GM21619 (cell line): Measurements from ENCODE around the gene C9orf50.
"Not testable (repeated sequence)": the region's sequence is repeated elsewhere in the genome, so short reads cannot be mapped to it uniquely, and the experiment has no call there.

Experiments used
- ATAC-seq: cut with Tn5 transposase; IDR thresholded peaks from one replicate; pipeline ENCODE4 v1.9.1; 2021; ENCODE audit not compliant: unreplicated experiment

Gene C9orf50

DNA sequence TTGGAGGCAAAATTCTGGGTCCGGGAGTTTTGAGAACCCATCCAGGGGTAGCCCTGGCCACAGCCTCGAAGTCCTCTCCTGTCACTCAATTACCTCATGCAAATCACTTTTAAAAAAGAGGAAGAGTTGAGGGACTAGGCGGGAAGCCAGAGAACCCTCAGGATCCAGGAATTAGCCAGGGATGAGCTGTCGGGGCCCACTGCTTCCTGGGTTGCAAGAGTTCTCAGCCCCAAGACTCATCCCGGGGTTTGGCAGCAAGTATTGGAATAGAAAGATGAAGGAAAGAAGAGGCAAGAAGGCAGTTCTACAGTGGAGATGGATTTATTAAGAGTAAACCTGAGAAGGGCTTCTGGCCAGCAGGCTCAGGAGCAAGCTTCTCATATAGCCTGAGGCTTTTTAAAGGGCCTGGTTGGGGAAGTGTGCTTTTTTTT is 25.6 kb downstream of the C9orf50 start:
- no peak for ATAC-seq

DNA sequence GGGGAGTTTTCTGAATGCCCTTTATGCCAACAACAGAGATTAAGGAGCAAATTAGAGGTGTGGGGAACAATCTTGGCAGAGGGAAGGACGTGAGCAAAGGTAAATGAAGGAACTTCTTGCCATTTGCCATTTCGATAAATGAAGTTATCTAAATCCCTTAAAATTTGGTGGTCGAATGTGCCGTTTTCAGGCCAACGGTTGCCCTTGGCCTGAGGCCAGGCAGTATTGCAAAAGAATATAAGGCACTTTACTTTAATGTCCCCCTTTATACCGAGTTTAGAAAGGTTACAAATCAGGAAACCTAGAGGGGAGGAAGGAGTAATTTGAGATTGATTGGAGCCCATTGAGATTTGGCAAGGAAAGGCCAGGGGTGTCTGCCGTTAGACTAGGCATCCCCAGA is 26.3 kb downstream of the C9orf50 start:
- ATAC-seq, result no peak

DNA sequence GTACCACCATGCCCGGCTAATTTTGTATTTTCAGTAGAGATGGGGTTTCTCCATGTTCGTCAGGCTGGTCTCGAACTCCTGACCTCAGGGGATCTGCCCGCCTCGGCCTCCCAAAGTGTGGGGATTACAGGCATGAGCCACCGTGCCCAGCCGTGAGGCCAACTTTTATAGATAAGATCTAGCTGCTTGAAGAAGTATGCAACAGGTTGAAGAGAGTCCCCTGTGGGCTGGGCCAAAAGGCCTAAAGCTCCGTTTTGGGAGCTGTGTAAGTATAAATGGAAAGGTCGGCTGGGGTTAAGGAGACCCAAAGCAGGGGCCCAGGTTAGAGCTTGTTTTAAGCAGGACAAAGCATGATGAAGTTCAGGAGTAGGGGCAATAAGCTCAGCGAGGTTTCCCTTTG is 28.1 kb downstream of the C9orf50 start:
- ATAC-seq, result not testable (repeated sequence)

DNA sequence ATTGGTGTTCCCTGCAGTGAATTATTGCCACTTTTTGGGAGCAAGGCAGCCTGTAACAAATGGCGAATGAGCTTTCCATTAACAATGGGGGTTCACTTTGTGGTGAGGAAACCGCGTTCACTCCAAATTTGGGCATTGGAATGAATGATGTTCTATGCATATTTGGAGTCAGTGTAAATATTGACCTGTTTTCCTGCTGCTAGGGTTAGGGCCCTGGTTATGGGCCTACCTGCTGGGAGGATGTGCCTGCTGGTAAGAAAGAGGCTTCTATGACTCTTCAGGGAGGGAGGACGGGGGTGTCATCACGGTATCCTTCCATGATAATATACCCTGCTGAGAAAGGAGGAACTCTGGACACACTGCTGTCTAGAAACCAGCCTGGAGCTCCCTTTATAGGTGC is 29.0 kb downstream of the C9orf50 start:
- ATAC-seq, result no peak

DNA sequence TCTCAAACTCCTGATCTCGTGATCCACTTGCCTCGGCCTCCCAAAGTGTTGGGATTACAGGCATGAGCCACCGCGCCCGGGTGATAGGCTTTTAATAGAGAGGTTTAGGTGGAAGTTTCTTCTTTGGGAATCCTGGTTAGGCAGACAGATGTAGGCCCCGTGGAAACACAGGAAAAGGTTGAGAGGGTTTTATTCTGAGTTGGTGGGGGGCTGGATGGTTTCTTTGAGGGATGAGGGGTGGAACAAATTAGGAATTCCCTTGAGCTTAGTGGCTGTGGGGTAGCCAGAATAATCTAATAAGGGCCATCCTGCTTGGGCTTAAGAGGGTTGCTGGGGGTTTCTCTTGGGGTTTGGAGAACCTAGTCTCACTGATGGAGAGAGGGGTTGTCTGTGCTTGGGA is 30.4 kb downstream of the C9orf50 start:
- ATAC-seq, result no peak

DNA sequence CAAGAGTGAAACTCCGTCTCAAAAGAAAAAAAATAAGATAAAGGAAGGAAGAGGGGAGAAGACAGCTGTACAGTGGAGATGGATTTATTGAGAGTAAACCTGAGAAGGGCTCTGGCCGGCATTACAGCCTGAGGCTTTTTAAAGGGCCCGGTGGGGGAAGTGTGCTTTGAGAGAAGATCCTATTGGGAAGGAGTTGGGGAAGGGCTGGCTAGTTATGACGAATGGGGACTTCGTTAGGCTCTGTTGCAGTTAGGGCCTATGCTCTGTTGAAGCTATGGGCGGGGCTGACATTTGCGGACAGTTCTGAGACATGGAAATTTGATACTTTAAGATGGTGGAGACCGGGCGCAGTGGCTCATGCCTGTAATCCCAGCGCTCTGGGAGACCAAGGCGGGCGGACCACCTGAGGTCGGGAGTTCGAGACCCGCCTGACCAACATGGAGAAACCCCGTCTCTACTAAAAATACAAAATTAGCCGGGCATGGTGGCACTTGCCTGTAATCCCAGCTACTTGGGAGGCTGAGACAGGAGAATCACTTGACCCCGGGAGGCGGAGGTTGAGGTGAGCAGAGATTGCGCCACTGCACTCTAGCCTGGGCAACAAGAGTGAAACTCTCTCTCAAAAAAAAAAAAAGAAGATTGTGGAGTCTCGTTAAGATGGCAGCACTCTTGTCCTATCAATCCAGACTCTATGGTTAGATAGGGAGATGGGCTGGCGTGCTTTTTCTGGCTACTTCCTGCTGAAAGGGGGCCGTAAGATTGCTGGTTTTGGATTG is 33.2 kb downstream of the C9orf50 start:
- no peak for ATAC-seq

DNA sequence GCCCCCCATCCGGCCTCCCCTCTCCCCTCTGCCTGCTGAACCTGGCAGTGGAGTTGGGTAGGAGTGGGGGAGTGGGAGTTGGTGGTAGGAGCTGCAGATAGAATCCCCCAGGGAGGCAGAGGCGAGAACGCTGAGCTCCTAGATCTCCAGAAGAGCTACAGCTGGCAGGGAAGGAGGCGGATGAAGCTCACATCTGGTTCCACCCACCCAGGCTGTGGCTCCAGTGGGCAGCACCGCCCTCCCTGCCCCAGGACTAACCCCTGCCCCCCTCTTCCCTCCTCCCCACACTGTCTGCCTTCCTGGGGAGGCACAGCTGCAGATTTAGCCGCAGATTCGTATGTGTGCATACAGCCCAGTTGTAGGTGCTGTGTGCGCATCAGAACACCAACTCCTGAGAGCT is 34.2 kb downstream of the C9orf50 start:
- no peak for ATAC-seq

DNA sequence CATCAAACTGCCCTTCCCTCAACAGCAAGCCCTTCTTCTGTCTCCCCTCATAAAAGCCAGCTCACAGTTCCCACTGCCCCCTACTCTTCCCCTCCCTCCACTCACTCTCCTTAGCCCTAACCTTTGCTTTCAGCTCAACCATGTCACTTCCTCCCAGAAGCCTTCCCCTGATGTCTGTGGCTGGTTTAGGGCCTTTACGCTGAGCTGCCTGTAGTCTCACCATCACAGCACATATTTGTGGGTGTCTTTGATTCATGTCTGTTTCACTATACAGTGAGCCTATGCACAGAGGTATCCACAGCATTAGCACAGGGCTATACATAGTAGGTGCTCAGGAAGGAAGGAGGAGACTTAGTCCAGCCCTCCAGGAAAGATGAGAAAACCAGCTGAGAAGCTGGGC is 34.7 kb downstream of the C9orf50 start:
- no peak for ATAC-seq

DNA sequence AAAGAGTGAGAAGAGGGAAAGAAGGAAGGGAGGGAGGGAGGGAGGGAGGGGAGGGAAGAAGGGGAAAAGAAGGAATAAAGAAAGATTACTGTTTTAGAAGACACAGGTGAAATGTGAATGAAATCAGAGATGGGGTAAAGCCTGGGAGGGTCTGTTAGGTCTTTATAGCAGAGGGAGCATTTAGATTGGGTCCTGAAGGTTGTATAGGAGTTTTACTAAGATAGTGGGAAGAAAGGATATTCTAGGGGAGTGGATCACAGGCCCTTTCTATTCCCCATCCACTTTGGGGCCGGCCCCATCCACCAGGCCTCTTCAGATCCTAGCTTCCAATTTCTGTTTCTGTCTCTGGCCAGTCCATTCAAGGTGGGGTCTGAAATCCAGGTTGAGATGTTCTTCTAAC is 35.5 kb downstream of the C9orf50 start:
- no peak for ATAC-seq

DNA sequence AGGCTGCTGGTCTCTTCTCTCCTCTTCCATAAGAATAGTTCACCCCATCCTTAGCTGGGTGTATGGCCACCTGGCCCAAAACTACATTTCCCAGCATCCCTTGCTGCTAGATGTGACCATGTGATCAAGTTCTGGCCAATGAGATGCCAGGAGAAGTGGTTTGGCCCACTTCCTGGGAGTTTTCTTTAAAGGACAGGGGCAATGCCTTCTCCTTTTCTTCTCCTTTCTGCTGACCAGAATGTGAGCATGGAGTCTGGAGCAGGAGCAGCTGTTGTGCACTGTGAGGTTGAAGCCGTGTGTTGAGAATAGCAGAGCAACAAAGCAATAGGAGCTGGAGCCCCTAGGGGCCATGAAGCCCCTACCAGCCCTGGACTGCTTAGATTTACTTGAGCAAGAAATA is 36.8 kb downstream of the C9orf50 start:
- ATAC-seq, result no peak

DNA sequence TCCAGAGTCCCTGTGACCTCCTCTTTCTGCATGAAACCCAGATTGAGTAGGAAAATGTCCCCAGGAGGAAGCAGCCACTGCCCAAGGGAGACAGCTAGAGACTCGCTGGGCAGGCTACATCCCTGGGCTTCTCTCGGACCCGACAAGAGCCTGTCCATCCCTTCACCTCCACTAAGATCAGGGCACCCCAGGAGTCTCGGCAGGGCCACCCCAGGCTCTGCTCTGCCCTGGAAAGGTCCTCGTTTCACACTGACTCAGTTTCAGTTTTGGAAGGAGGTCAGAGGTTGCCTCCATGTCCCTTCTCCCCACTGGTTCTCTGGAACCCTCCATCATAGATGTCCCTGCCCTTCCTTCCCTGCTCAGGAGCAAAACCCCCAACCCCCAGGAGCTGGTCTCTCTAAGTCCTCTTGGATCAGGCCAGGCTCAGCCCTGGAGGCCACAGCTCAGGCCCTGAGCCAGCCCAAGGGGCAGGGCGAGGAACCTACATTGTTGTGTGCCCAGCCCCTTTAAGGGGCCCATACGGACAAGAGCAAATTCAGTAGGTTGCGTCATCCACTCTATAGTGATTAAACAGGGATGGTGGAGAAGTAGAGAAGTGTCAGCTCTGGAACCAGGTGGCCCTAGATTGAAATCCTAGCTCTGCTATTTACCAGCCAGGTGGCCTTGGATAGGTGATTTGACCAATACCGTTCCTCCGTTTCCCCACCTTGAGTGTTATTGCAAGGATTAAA is 37.4 kb downstream of the C9orf50 start:
- ATAC-seq, result no peak

DNA sequence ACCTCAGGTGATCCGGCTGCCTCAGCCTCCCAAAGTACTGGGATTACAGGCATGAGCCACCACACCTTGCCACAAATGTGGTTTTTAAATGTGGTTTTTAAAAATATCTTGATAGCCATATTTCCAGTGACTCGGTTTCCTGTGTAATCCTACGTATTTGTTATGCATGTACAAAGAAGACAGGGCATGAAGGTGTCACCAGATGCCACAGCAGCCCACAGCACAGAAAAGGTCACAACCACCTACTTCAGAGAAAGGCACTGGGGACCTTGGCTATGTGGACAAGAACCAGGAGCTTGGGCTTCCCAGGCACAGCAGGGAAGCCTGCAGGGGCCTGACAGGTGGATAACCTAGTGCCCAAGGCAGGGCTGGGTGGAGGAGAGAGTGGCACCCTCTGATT is 38.0 kb downstream of the C9orf50 start:
- ATAC-seq, result no peak

DNA sequence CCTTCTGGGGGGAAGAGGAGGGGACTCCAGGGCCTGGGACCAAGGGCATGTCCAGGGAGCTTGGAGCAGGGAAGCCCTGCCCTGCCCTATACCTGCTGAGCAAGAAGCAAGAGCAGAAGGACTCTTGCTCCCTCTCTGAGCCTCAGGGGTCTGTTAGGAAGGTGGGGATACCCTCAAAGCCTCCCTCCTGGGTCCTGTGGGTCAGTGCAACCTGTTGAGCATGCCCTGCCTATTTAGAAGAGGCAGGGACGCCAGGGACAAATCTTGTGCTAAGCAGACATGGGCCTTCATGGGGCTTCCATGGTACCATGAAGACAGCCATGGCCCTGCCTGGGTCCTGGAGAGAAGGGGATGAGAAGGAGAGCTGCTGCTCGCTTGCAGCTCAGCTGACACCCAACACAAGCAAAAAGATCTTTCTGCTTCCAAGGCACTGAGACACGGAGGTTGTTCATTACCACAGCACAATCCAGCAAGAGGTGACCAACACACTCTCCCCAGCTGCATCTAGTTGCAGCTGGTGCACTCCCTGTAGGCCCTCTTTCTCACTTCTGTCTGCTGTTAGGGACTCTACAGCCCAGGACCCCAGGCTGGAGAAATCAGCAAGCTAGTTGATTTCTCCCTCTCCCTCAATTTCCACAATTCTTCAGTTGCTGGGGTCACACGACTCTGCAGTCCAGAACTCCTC is 39.3 kb downstream of the C9orf50 start:
- no peak for ATAC-seq

DNA sequence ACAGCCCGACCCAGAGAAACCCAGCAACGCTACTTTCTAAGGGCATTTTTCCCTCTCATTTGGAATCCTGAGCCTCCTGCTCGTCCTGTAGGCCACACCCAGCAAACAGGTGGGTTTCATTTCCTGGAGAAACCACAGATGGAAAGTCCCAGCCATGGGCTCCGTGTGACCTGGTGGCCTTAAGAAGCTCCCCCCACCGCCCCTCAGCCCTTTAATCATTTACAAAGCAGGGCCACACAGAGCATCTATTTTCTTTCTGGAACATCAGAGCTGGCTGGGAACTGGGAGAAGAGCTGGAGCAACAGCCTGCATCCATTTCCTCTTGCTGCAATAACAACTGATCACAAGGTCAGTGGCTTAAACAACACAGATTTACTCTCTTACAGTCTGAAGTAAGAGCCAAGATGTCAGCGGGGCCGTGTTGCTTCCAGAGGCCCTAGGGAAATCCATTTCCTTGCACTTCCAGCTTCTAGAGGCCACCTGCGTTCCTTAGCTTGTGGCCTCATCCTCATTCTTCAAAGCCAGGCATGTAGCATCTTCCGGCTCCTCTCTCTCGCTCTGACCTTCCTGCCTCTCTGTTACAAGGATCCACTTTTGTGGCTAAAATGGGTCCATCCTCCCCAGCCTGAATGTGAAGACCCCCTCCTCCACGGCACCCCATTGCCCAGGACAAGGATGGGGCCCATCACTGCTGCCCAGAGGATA is 40.5 kb downstream of the C9orf50 start:
- no peak for ATAC-seq

DNA sequence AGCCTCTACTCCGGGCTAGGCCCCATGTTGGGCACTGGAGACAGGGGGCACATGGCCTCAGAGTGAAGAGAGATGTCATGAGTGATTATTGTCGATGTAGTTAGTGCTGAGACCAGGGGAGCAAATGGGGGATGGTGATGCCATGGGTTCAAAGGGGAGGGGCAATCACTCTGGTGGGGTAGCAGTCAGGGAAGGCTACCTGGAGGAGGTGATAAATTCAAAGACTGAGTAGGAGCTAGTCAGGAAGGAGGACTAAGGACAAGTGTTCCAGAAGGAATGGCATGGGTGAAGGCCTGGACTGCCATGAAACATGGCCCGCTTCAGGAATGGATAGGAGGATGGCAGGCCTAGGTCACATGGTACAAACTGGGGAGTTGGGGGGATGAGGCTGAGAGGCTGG is 41.6 kb downstream of the C9orf50 start:
- no peak for ATAC-seq

DNA sequence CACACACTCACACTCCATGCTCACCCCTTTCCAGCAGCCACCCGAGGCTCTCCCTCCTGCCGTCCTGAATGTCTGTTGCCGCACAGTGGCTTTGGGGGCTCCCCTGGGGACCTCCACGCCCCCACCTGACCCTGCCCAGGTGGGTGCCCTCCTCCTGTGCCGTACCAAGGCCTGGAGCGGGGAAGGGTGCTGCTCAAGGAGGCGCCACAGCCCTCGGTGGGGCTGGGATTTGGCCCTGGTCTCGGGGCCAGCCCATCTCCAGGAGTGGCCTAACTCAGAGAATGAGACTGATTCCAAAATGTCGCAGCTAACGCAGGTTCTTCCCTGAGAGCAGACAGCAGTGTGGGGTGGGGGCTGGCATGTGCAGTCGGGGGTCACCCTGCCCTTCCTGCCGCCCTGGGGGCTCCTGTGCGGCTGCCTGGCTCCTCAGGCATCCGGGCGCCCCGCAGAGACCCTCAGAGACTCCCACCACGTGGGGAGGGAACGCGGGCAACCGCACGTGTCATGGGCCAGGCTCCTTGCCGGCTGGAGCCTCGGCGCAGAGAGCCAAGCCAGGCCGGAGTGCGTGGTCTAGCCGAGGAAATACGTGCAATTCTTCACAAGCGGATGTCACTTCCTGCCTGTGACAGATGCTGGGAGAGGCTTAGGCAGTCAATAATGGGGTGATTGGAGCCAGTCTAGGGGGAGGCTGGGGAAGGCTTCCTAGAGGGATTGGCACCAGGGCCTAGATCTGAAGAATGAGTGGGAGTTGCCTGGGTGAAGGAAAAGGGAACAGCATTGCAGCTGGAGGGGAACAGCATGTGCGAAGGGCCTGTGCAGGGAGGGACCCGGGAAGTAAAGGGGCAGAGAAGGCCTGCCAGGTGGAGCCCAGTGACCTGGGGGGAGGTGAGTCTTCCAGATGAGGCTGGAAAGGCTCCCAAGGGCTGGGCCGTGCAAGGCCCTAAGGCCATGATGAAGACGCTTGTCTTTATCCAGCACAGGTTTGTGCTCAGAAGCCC is 44.1 kb downstream of the C9orf50 start:
- no peak for ATAC-seq

DNA sequence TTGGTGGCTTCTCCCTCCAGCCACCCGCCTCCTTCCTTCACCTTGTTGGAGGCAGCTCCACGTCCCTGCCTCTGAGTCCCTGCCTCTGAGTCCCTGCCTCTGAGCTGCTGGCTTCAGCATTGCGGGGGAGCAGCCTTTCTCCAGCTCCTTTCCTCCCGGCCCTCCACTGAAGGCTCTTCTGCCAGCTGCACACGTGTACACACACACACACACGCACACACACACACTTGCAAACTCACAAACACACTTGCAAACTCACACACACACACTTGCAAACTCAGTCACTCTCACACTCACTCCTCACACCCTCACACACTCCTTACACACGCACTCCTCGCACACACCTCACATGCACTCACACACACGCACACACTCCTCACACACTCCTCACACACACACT is 45.1 kb downstream of the C9orf50 start:
- no peak for ATAC-seq

DNA sequence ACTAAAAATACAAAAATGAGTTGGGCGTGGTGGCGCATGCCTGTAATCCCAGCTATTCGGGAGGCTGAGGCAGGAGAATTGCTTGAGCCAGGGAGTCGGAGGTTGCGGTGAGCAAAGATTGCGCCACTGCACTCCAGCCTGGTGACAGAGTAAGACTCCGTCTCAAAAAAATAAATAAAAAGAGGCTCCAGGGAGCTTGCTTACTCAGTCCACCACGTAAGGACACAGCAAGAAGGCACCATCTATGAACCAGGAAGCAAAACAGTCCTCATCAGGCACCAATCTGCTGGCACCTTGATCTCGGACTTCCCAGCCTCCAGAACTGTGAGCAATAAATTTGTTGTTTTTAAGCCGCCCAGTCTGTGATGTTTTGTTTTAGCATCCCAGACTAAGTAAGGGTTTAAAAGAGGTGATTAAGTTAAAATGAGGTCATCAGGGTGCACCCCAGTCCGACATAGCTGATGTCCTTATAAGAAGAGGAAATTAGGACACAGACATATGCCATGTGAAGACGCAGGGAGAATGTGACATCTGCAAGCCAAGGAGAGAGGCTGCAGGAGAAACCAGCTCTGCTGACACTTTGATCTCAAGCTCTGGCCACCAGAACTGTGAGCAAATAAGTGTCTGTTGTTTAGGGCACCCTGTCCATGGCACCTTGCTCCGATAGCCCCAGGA is 45.9 kb downstream of the C9orf50 start:
- ATAC-seq, result no peak

DNA sequence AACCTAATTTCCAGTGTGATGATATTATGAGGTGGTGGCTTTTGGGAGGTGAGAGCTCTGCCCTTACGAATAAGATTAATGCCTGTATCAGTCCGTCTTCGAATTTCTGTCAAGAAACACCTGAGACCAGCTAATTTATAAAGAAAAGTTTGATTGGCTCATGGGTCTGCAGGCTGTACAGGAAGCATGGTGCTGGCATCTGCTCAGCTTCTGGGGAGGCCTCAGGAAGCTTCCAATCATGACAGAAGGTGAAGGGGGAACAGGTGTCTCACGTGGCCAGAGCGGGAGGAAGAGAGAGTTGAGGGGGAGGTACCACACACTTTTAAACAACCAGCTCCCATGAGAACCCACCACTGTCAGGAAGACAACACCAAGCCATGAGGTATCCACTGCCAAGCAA is 46.9 kb downstream of the C9orf50 start:
- ATAC-seq, result no peak

DNA sequence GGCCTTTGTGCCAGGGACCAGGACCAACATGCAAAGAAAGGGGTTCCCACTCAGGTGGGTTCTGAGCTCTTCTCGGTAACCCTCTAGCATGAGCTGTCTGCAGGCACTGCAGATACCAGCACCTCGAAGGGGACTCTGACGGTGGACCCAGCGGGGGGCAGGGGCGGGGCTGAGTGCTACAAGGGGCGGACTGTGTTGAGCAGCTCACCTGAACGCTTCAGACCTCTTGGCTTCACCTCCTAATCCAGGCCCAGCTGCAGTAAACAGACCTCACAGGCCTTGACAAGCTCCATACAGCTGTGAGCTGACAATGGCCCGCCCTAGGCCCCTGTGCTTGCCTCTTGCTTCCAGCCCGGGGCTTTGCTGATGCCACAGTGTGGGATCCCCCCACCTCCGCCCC is 48.4 kb downstream of the C9orf50 start:
- ATAC-seq, result no peak
